GM18508 (cell line): ENCODE measurements around the gene CCDC171.

ENCODE experiments used
- ATAC-seq: cut with Tn5 transposase; IDR thresholded peaks from one replicate; pipeline ENCODE4 v1.9.1; 2021; ENCODE audit warnings: moderate number of reproducible peaks; ENCODE audit not compliant: insufficient read depth, unreplicated experiment

Gene CCDC171

DNA sequence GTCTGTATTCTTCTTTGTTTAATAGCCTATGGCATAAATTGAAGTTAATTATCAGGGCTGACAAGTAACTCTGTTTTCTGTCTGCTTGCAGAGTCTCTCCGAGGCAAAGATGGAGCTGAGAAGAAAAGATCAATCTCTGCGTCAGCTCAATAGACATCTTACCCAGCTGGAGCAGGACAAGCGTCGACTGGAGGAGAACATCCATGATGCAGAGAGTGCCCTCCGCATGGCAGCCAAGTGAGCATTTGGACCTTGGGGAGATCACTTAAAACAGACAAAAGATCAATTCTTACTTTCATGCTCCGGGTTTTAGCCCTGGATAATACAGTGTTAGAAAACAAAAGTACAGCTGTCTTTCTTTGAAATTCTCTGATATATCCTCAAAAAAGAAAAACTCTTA lies 293.8 kb downstream of the CCDC171 start:
- no peak for ATAC-seq

DNA sequence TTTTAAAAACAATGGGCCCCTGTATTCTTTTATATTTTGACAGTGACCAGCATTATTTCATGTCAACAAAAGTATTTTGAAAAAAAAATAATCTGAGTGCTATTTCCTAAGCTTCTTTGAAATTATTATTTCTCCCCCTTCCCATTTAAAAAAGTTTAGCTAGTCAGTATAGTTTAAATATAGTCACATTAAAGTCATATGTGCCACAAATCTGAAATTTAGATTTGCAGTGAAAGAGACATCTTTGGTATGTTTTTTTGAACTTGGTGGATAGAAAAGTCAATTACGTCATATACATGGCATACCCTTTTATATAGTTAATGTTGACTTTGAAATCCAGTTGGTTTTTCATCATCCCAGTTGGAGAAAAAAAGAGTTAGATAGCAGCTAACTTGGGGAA lies 297.0 kb downstream of the CCDC171 start:
- ATAC-seq: no peak

DNA sequence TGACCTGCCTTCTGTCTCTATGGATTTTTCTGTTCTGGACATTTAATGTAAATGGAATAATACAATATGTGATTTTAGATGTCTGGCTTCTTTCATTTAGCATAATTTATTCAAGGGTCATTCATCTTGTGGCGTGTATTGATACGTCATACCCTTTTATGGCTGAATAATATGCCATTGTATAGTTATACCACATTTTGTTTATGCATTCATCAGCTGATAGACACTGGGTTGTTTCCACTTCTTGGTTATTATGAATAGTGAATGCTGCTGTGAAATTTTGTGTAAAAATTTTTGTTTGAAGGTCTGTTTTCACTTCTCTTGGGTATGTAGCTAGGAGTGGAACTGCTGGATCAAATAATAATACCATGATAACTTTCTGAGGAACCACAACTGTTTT lies 298.9 kb downstream of the CCDC171 start:
- ATAC-seq: no peak

DNA sequence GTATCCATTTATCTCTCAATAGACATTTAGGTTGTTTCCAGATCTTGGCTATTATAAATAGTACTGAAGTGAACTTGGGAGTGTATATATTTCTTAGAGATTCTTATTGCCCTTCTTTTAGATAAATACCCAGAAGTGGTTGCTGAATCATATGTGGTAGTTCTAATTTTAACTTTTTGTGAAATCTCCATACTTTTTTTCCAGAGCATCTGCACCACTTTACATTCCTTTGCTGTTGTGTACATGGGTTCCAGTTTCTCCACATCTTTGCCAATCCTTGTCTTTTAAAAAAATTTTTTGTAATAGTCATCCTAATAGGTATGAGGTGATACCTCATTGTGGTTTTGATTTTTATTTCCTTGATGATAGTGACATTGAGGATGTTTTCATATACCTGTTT lies 303.7 kb downstream of the CCDC171 start:
- no peak for ATAC-seq

DNA sequence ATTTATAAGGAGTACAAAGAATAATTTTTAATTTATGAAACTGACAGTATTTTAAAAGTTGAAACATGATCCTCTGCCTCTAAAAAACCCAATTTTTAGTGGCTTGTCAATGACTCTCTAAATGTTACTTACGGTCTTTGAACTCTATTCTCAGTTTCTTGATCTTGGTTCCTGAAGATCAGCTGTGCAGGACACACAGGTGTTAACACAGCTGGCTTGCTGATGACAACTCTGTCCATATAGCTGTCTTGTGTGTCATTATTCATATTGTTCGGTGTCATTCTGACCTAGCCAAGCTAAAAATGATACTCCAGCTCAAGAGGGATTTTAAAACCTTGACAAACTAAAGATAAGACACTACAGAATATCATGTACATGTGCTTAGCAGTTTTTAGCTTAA lies 314.5 kb downstream of the CCDC171 start:
- no peak for ATAC-seq

DNA sequence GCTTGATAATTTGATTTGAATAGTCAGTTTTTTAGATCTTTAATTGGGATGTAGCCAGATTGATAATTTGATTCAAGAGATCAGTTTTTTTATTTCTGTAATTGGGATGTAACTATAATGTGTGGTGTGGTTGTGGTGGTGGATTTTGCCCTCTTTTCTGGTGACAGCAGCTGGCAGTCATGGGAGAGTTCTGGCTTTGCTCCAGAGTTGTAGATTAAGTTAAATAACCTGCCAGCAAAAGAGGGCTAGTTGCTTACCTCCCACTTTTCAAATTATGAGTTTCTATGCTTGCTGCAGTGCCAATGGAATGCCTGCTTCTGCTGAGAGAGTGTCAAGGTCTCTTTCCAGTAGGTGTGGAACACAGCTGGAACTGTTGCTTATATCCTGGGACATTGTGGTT lies 315.1 kb downstream of the CCDC171 start:
- no peak for ATAC-seq

DNA sequence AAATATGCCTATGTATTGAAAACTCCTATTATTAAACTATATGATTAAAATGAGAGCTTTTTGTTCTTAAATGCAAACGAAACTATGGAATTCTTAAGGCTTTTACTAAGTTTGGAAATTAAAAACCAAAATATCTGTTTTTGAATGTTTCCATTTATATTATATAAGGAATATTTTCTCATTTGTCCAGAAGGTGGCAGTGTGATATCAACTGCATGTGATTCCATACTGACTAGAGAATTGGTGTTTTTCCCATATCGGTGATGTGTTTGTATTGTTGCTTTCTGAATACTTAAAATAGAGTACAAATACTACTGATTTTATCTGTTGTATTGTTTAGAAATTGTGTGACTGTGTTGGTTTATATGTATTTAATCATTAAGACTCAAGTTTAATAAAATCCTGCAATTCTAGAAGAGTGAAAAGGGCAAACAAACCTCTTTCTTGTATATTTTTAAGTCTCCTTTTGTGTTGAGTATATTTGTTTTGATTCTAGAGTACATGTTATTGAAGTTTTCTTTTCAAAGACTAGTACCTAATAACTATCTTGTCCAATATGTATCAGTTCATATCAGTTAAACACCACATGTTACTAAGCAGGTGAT lies 320.8 kb downstream of the CCDC171 start:
- ATAC-seq: peak; percentile 55

DNA sequence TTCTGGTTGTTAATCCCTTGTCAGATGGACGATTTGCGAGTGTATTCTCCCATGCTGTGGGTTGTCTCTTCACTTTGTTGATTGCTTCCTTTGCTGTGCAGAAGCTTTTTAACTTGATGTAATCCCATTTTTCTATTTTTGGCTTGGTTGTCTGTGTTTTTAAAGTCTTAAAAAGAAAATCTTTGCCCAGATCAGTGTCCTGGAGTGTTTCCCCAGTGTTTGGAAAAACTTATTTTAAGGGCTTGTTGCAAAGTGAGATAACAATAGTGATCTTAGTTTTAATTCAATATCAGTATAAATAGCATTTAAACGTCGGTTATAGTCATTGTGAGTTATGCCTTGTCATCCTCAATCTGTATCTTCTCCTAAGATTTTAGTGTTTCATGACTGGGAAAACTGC lies 329.5 kb downstream of the CCDC171 start:
- no peak for ATAC-seq

DNA sequence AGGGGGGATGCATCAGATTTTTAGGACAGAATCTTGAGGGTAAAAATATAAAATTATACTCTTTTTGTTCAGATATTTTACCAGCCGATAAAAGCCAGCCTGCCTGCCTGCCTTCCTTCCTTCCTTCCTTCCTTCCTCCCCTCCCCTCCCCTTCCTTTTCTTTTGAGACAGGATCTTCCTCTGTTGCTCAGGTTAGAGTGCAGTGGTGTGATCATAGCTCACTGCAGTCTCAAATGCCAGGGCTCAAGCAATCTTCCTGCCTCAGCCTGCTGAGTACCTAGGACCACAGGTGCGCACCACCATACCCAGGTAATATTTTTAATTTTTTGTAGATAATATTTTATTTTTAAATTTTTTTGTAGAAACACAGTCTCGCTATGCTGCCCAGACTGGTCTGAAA lies 330.0 kb downstream of the CCDC171 start:
- ATAC-seq: no peak

DNA sequence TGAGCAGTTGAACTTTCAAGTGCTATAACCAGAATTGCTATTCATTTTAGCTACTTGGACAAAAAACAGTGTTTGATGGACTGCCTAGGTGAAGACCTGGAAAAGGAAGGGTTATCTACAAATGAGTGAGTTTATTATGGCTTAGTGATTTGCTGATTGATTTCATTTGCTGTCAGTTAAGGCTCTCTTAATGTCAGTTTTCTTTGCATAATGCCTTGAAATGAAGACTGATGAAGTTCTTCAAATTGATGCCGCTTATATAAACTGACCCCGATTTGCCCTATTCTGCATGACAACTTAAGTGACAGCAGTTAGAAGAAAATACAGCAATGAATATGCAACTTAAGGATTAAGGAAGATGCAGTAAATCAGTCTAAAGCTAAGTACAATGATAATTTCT lies 332.6 kb downstream of the CCDC171 start:
- no peak for ATAC-seq

DNA sequence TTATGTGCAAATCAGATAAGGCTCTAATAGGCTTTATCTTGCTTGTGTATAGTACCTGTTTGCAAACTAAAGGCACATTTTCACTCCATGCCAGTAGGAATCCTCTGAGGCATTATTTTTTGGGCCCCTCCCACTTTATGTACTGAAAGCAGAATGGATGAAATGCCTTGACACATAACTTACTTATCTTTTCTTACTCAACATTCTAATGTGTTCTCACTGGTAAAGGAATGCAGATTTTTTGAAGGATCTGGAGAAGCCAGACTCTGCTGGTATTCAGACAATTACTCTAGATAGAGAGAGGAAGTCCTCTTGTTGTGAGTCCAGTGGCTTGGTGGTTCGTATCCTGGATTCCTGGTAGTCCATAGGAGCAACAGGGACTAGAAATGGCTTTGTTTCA lies 336.7 kb downstream of the CCDC171 start:
- ATAC-seq: no peak

DNA sequence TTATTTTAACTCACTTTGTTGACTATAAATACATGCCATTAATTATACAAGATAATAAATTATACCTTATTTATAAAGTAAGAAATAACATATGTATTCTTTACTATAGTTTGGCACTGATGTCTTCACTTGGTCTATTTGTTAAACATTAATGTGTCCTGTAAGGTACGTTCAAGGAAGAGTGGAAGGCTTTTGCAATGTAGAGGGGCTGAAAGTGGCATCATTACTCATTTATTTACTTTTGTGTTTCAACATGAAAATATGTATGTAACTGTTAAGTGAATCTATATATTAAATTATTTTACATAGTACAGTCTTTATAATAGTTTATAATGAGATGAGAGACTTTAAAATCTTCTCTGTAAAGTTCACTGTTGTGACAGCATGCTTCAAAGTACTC lies 348.7 kb downstream of the CCDC171 start:
- ATAC-seq: no peak

DNA sequence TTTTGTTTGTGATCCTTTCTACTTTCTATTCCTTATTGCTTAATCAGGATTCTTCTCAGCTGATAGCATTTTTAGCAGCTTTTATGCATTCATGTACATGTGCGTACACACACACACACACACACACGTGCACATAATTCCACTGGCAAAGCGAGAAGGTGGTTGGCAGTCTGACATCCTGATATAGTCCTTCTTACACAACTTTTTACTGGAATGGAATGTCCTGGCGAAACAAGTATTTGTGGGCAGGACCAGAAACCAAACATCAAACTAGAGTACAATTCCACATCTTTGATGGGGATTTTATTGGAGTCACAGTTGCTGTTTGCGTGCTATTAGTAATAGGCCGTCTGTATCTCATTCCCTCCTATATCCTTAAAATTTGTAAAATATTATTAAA lies 356.5 kb downstream of the CCDC171 start:
- no peak for ATAC-seq

DNA sequence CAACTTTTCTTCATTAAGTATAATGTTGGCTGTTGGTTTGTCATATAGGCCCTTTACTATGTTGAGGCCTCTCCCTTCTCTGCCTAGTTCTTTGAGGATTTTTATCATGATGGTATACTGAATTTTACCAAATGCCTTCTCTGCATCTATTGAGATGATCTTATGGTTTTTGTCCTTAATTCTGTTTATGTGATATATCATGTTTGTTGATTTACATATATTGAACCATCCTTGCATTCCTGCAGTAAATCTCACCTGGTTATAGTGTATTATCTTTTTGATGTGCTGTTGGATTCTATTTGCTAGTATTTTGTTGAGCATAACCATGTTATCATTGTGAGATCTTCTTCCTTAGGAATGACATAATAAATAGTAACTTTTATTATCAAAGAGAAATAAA lies 362.9 kb downstream of the CCDC171 start:
- ATAC-seq: no peak

DNA sequence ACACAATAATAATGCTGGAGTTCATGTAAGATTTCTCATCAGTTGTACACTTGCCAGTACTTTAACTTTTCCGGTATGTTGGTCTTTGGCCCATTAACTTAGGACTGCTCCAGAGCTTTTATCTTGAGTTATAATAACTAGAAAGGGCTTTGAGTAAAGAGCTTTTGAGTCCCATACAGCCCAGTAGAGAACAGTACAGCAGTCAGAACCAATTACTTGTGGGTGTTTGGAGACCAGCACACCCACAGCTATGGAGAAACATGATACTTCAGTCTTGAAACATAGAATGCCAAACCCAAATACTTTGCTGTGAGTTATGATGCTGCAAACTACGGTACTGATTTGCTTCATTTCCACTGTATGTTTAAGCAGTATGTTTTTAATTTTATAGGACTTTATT lies 374.3 kb downstream of the CCDC171 start:
- no peak for ATAC-seq

DNA sequence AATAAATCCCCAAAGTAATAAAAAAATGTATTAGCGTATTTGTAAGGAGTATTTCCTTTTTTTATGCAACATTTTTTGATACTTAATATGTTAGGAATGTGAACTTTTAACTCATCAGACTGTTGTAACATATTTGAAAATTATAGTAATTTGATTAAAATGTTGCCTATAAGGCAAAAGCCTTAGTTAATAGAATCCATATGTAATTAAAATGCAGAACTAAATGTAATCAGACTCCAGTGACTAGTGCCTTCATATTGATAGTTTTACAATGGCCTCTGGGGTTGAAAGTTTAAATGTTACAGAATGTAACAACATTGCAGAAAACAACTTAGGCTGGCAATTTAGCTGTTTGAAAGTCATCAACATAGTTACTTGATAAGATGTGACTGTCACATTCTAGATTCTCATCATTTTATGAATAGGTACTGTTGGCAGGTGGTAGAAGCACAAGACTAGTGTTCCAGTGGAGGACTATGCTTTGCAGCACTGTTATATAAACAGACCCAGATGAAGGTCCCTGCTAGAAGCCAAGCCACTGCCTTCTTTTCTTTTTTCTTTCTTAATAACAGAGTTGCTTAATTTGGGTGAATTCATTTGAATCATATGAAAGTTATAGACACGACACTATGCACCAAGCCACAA lies 382.9 kb downstream of the CCDC171 start:
- no peak for ATAC-seq

DNA sequence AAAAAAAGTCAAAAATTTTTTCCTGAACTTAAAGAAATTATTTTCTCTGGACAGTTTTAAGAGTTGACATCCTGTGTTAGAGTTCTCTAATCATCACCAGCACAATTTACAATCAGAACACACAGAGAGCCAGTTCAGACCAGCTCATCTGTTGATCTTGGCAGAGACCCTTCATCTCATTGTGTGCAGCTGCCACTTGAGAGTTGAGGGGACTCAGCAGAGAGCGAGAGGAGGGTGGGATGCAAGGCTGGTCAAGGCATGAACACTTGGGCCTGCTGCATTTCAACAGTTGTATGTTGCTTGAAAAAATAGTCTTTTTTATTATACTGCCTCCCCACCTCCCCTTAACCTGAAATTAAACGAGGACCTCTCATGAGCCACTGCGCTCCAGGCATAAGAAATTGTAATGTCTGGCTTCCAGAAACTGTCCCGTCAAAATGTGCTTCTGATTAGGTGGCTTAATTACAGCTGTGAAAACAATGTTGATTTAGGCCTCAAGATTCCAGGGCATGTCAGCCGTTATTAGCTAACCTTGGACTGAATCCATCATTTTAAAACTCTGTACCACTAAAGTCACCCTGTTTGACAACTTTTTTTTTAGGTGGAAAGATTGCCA lies 383.6 kb downstream of the CCDC171 start:
- no peak for ATAC-seq

DNA sequence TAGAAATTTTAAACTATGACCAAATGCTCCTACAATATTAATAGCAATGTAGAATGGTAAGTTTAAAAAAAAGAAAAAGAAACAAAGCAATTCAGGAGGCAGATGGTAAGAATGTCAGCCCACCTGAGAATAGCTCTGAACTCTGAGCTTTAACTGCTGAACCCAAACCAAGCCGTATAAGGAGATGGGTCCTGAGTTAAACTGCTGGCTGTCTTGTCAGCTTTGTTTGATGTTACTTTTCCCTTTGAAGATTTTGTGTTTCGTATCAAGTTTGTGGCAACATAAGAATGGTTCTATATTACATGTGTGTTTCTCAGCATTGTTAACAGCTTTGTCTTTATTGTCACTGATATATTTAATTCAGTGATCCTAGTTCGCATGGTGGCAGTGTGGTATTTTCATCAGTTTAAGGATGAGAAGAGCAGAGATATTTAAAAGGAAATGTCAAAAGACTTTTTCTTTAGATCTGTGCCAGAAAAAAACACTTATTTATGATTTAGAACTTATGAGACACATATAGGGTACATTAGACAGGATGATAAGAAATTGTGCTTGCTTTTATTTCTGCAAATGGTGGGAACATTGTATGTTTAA lies 390.1 kb downstream of the CCDC171 start:
- no peak for ATAC-seq

DNA sequence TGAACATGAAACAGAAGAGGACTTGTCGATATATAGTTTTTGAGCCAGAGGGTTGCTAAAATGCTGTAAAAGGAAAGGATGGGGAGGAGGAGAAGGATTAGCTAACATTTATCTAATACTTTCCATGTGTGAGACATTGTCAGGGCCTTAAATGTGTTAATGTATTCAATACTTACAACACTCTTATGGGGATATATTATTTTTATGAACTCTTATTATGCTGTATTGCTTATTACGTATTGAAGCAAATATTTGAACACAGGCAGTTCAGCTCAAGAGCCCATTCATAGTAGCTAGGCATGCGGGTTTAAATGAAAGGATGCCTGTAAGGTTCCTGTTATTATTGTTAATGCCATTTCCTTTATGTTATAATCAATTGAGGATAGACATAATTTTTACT lies 391.5 kb downstream of the CCDC171 start:
- no peak for ATAC-seq

DNA sequence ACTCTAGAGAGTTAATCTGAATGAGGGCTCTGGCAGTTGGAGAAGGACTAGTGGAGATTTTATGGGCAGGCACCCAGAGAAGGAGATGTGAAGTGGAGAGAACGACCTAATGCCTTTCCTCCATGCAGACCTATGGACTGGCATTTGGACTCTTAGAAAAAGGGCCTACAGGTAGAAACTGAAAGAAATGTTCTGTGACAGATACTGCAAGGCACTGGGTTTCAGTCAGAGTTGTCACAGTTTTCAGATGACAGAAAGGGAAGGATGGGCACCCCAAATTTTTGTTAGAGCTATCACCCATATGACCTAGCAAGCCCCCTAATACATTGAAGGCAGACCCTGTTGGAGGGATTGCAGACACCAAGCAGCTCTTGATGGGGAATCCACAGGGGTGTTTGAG lies 406.8 kb downstream of the CCDC171 start:
- ATAC-seq: no peak

DNA sequence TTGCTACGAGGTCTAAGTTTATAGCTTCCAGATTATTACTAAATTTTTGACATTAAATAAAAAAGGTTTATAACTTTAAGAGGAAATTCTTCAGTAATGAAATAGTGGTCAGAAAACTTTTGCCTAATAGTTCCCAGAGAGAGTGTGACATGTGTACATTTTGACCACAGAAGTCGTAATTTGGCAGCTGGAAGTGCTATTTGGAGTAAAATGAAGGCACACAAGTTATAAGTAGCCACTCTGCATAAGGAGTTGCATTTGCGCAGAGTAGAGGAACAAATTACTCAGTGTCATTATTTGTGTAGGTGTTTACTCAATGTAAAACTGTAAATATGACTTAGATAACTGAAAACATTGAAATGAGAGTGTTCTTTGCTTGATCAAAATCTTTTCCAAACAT lies 408.4 kb downstream of the CCDC171 start:
- no peak for ATAC-seq

DNA sequence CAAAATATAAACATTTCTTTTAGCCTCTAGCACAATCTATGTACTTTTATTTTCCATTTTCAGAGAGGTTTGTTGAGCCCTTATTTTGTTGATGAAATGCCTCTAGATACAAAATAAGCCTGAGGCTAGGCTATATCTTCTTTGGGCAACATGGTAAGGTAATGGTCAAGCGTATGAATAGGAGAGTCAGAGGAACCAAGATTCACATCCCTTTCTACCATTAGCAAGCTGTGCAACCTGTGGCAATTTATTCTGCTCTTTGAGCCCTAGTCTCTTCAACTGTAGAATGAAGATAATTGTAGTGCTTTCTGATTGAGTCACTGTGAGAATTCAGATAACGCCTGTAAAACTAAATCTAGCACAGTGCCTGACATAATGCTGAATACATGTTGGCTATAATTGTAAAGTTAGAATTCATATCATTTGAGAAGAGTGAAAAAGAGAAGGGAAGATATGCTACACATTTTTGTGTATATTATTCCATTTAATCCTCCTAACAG lies 412.5 kb downstream of the CCDC171 start:
- ATAC-seq: no peak
